Metanephros (tissue), 2 donors: ENCODE measurements around the gene KRTAP20-2. TPM values are rescaled to one million over a fixed set of nuclear protein-coding genes. Genes with fewer than 3 reads are reported as not detected.

Source experiments
- small RNA-seq: library from RNA; depleted of rRNA; stranded (forward); fragments of <200 nt; gene quantifications from one replicate; pipeline ENCODE3, GENCODE V24; 2014; ENCODE audit warnings: low replicate concordance
- total RNA-seq: library from RNA; depleted of rRNA; stranded (reverse); fragments of >200 nt; gene quantifications from one replicate; pipeline ENCODE4 v1.2.3, GENCODE V29; 2014

The KRTAP20-2 gene
- not detected for total RNA-seq

DNA sequence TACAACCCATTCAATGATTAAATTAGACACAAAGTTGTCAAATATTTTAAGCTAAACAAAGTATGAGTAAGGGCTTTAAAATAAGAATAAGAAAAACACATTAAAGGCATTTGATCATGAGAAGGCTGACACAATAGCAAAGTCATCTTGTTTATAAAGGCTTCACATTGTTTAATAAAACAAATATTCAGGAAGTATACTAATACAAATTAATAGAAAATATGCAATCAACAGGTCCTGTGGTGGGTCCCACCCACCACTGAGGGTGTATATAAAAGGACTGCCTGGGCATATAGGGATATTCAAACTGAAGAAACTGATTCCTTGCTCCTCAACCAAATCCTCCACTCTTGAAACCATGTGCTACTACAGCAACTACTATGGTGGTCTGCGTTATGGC, at the start of gene KRTAP20-2:
TSS of gene KRTAP20-2 (plus strand) at position 301 of the 400 bp plus-strand sequence. CDS start at position 359, 58 bp downstream.

DNA sequence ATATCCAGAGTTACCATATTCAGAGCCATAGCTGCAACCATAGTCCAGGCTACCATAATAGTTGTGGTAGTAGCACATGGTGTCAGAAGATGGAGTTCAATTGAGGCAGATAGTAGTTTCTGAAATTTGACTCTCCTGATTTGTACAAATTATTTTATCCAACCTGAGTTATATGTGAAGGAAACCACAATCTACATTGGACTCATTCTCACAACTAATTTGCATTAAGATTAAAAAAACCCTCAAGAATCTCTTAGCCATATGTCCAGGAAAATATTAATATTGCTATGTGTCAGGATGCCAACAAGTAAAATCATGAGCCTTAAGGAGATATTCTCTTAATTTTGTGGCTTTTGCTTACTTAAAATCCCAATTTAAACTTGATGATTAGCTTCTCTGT, 44.7 kb upstream of the KRTAP20-2 start, which contains the start of gene KRTAP22-2:
TSS of gene KRTAP22-2 (minus strand) at position 101 of the 400 bp plus-strand sequence.

GRCh38 chr21:30592140-30592539, 42.9 kb upstream of the KRTAP20-2 start, which contains the start of gene KRTAP6-3:
KRTAP6-3 (plus strand) TSS chr21:30592440; CDS start chr21:30592446, 6 bp downstream.

DNA sequence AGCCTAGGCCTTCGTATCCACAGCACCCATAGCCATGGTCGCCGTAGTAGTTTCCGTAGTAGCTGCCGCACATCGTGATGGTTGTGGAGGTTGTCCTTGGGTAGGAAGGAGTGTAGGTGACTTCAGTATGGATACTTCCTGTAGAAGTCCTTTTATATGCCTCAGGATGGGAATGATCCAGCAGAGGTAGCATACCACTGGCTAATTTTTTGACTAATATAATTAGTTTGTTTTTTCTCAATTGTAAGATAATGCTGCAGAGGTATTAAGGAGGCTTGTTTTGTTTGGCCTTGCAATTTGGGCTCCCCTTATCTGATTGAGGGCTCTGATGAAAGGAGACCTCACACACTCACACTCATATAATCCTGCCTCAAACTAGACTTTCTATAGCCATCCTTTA, 36.2 kb upstream of the KRTAP20-2 start, which contains the start of gene KRTAP6-2:
TSS of gene KRTAP6-2 (minus strand) at position 101 of the 400 bp plus-strand sequence. CDS start at position 73, 28 bp downstream.

DNA sequence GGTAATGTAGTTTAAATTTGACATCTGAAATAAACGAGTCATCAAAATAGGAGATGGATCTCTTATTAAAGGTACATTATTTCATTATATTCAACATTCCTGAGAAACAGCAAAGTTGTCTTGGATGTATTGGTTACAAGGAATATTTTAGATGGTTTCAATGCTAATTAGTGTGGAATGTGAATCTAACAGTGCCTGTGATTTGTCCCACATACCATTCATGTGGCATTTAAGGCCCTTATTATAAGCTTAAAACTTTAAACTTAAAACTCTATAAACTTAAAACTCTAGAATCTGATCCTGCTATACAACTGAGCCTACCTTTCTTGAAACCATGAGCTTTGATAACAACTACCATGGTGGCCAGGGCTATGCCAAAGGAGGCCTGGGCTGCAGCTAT, 34.2 kb upstream of the KRTAP20-2 start, which contains the start of gene KRTAP22-1:
TSS of gene KRTAP22-1 (plus strand) at position 301 of the 400 bp plus-strand sequence.

GRCh38 chr21:30613836-30614235, 21.2 kb upstream of the KRTAP20-2 start, which contains the start of gene KRTAP6-1:
KRTAP6-1 (minus strand) TSS chr21:30613930; CDS start chr21:30613904, 26 bp downstream.

GRCh38 chr21:30616125-30616524, 18.9 kb upstream of the KRTAP20-2 start, which contains the start of gene KRTAP20-1:
KRTAP20-1 (plus strand) TSS chr21:30616425; CDS start chr21:30616455, 30 bp downstream.

DNA sequence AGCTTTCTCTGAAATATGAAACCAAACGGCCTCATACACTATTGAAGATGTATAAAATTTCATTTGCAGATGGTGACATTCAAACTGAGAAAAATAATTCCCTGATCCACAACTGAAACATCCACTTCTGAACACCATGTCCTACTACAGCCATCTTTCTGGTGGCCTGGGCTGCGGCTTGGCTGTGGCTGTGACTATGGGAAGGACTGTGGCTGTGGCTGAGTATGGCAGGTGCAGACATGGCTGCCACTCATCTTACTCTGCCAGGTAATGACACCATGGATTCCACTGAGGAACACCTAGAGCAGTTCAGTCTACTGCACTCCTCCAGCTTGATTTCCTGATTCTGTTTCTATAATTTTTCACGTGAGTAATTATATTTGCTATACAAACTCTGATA, 14.5 kb upstream of the KRTAP20-2 start, which contains the start of gene KRTAP20-4:
TSS of gene KRTAP20-4 (plus strand) at position 106 of the 400 bp plus-strand sequence.

DNA sequence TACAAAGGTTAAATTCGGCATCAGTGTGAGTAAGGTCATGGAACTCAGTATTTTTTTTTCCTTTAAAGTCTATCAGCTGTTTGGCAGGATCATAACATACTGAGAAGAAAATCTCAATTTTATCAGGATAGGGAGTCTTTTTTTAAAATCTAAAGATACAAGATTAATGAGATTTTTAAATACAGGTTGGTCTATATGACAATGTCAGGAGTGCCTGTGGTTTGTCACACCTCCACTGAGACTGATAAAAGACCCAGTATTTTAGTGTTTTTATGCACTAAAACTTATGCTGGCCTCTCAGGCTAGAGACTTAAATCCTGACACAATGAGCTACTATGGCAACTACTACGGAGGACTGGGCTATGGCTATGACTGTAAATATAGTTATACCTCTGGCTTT, 7.6 kb downstream of the KRTAP20-2 start, which contains the start of gene KRTAP20-3:
TSS of gene KRTAP20-3 (plus strand) at position 301 of the 400 bp plus-strand sequence.

Small RNA genes lying within 50 kb of the gene (small RNA-seq; reads per million reads assigned to genes)
- gene KRTAP20-1 (not detected), gene KRTAP20-3 (not detected), gene KRTAP20-4 (not detected), gene KRTAP22-1 (not detected), gene KRTAP22-2 (not detected)

Other genes with a start within 250 kb of the KRTAP20-2 start
- gene KRTAP13-1, start 239.2 kb upstream of the KRTAP20-2 start, total RNA-seq, result not detected
- not detected for gene KRTAP13-3, start 209.3 kb upstream of the KRTAP20-2 start, total RNA-seq
- not detected for gene KRTAP13-4, start 205.0 kb upstream of the KRTAP20-2 start, total RNA-seq
- not detected for gene KRTAP15-1, start 194.9 kb upstream of the KRTAP20-2 start, total RNA-seq
- not detected for gene KRTAP19-1, start 154.8 kb upstream of the KRTAP20-2 start, total RNA-seq
- gene KRTAP19-2, start 147.8 kb upstream of the KRTAP20-2 start, total RNA-seq, result not detected
- gene KRTAP19-3, start 143.2 kb upstream of the KRTAP20-2 start, total RNA-seq, result not detected
- gene KRTAP19-4, start 138.0 kb upstream of the KRTAP20-2 start, total RNA-seq, result not detected
- gene KRTAP19-5, start 133.1 kb upstream of the KRTAP20-2 start, total RNA-seq, result not detected
- not detected for gene KRTAP19-6, start 93.3 kb upstream of the KRTAP20-2 start, total RNA-seq
- gene KRTAP19-7, start 73.9 kb upstream of the KRTAP20-2 start, total RNA-seq, result not detected
- not detected for gene KRTAP22-2, start 44.8 kb upstream of the KRTAP20-2 start, total RNA-seq
- not detected for gene KRTAP6-3, start 42.8 kb upstream of the KRTAP20-2 start, total RNA-seq
- gene KRTAP6-2, start 36.3 kb upstream of the KRTAP20-2 start, total RNA-seq, result not detected
- not detected for gene KRTAP22-1, start 34.1 kb upstream of the KRTAP20-2 start, total RNA-seq
- gene KRTAP6-1, start 21.3 kb upstream of the KRTAP20-2 start, total RNA-seq, result not detected
- gene KRTAP20-1, start 18.8 kb upstream of the KRTAP20-2 start, total RNA-seq, result not detected
- not detected for gene KRTAP20-4, start 14.6 kb upstream of the KRTAP20-2 start, total RNA-seq
- not detected for gene KRTAP20-3, start 7.7 kb downstream of the KRTAP20-2 start, total RNA-seq
- not detected for gene KRTAP21-3, start 83.6 kb downstream of the KRTAP20-2 start, total RNA-seq
- not detected for gene KRTAP21-2, start 112.1 kb downstream of the KRTAP20-2 start, total RNA-seq
- not detected for gene KRTAP21-1, start 120.2 kb downstream of the KRTAP20-2 start, total RNA-seq
- gene KRTAP8-1, start 178.1 kb downstream of the KRTAP20-2 start, total RNA-seq, result not detected
- gene KRTAP7-1, start 194.6 kb downstream of the KRTAP20-2 start, total RNA-seq, result not detected
- 0.41 TPM for gene KRTAP11-1, start 246.4 kb downstream of the KRTAP20-2 start, total RNA-seq